Neural crest cell (in vitro differentiated cells): ENCODE results near the gene DGCR8. TPM values are rescaled to one million over a fixed set of nuclear protein-coding genes. Genes with fewer than 3 reads are reported as not detected.

ENCODE experiments used
- DNase-seq: peaks from one replicate; pipeline ENCODE4 v3.0.0; 2021; ENCODE audit warnings: low read depth, mixed read lengths, low spot score
- H3K27ac Mint-ChIP-seq: one replicate; pipeline ENCODE4 v1.8.0; 2021; ENCODE audit warnings: mild to moderate bottlenecking, mixed read lengths; ENCODE audit not compliant: unreplicated experiment
- H3K27me3 Mint-ChIP-seq: 2 replicates; pipeline ENCODE4 v1.8.0; 2021; ENCODE audit warnings: low read depth, mild to moderate bottlenecking, mixed read lengths
- H3K36me3 Mint-ChIP-seq: 2 replicates; pipeline ENCODE4 v1.8.0; 2021; ENCODE audit warnings: low read depth, mild to moderate bottlenecking, mixed read lengths
- H3K4me1 Mint-ChIP-seq: 2 replicates; pipeline ENCODE4 v1.8.0; 2021; ENCODE audit warnings: mixed read lengths
- H3K4me3 Mint-ChIP-seq: one replicate; pipeline ENCODE4 v1.8.0; 2021; ENCODE audit warnings: mild to moderate bottlenecking, mixed read lengths
- H3K9me3 Mint-ChIP-seq: 2 replicates; pipeline ENCODE4 v1.8.0; 2021; ENCODE audit warnings: mixed read lengths
- CTCF ChIP-seq: fragments of 200-600 bp; sonication (generic); conservative IDR thresholded peaks from 2 replicates; pipeline ENCODE4 v1.5.0; 2021; ENCODE audit warnings: antibody characterized with exemption, mild to moderate bottlenecking
- total RNA-seq: library from RNA; stranded (reverse); gene quantifications from 2 replicates; pipeline ENCODE4 v1.2.1, GENCODE V29; 2021

DGCR8 gene
- total RNA-seq, 1 donor from 2014 or later = 86.5 TPM

GRCh38 chr22:20085651-20086050 is 5.6 kb downstream of the DGCR8 start:
- H3K4me1 Mint-ChIP-seq = peaks cover 46% of the 10 kb centered on the region
- no peak for TF ChIP-seq CTCF
- H3K9me3 Mint-ChIP-seq = no peaks in the 10 kb centered on the region
- no peak overlapping the region for H3K4me3 Mint-ChIP-seq
- DNase-seq = no peak
- no peak overlapping the region for H3K27ac Mint-ChIP-seq
- peaks cover 10% of the 10 kb centered on the region for H3K36me3 Mint-ChIP-seq
- peaks cover 2% of the 10 kb centered on the region for H3K27me3 Mint-ChIP-seq

GRCh38 chr22:20086101-20086599 is 6.1 kb downstream of the DGCR8 start:
- no peak for DNase-seq
- H3K27ac Mint-ChIP-seq = no peak overlapping the region
- TF ChIP-seq CTCF = no peak
- H3K9me3 Mint-ChIP-seq = no peaks in the 10 kb centered on the region
- H3K36me3 Mint-ChIP-seq = peaks cover 9% of the 10 kb centered on the region
- H3K27me3 Mint-ChIP-seq = no peaks in the 10 kb centered on the region
- H3K4me3 Mint-ChIP-seq = peak overlapping the region; percentile 1
- H3K4me1 Mint-ChIP-seq = peaks cover 41% of the 10 kb centered on the region

- DNase-seq = no peak
- Mint-ChIP-seq H3K4me3 (no peak overlapping the region), H3K4me1 (peaks cover 35% of the 10 kb centered on the region), H3K9me3 (no peaks in the 10 kb centered on the region), H3K36me3 (peaks cover 16% of the 10 kb centered on the region), H3K27me3 (no peaks in the 10 kb centered on the region), H3K27ac (no peak overlapping the region)
- no peak for TF ChIP-seq CTCF
These were observed 6.7 kb downstream of the DGCR8 start for GRCh38 chr22:20086763-20087162.

- TF ChIP-seq CTCF = no peak
- H3K9me3 Mint-ChIP-seq = no peaks in the 10 kb centered on the region
- H3K27me3 Mint-ChIP-seq = no peaks in the 10 kb centered on the region
- no peak overlapping the region for H3K27ac Mint-ChIP-seq
- H3K4me1 Mint-ChIP-seq = peaks cover 30% of the 10 kb centered on the region
- H3K36me3 Mint-ChIP-seq = peaks cover 16% of the 10 kb centered on the region
- no peak for DNase-seq
- H3K4me3 Mint-ChIP-seq = no peak overlapping the region
These were observed 7.5 kb downstream of the DGCR8 start for GRCh38 chr22:20087319-20088262.

- no peak for TF ChIP-seq CTCF
- Mint-ChIP-seq H3K4me1 (peaks cover 23% of the 10 kb centered on the region), H3K27me3 (no peaks in the 10 kb centered on the region), H3K9me3 (no peaks in the 10 kb centered on the region), H3K27ac (no peak overlapping the region), H3K36me3 (peaks cover 16% of the 10 kb centered on the region), H3K4me3 (no peak overlapping the region)
- DNase-seq = no peak
These were observed 8.2 kb downstream of the DGCR8 start for GRCh38 chr22:20088263-20088648.
